Keratinocyte (primary cell): Measurements from ENCODE around the gene ZNF107. TPM values are rescaled to one million over a fixed set of nuclear protein-coding genes. Genes with fewer than 3 reads are reported as not detected.

Source experiments
- DNase-seq: peaks from one replicate; pipeline ENCODE4 v3.0.0-alpha.2; 2011; ENCODE audit warnings: low read depth, missing footprints, low spot score
- FAIRE-seq: peaks from 2 replicates; lab custom pipeline; 2011; peaks lifted over from hg19 to GRCh38; lab: Jason Lieb, UNC
- H2AFZ ChIP-seq: 2 replicates; pipeline ENCODE4 v1.6.0; 2012; ENCODE audit warnings: low read length, control low read depth, inconsistent platforms; ENCODE audit not compliant: control insufficient read depth
- H3K27ac ChIP-seq: 2 replicates; pipeline ENCODE4 v1.5.1; 2011; ENCODE audit warnings: low read length; ENCODE audit not compliant: control insufficient read depth, insufficient read depth
- H3K27me3 ChIP-seq: 3 replicates; pipeline ENCODE4 v1.6.0; 2011; ENCODE audit warnings: low read length; ENCODE audit not compliant: control insufficient read depth, insufficient read depth; ENCODE audit errors: extremely low read depth
- H3K36me3 ChIP-seq, 2 experiments: 2 replicates in 1 of 2; 3 replicates in 1 of 2; pipeline ENCODE4 v1.5.1; 2011; ENCODE audit warnings: low read length in 2 of 2, mild to moderate bottlenecking in 1 of 2; ENCODE audit not compliant: control insufficient read depth in 2 of 2, insufficient read depth in 2 of 2; ENCODE audit errors: extremely low read depth in 1 of 2
- H3K4me1 ChIP-seq: 3 replicates; pipeline ENCODE4 v1.5.1; 2011; ENCODE audit warnings: low read length; ENCODE audit not compliant: control insufficient read depth, insufficient read depth; ENCODE audit errors: extremely low read depth
- H3K4me2 ChIP-seq: 3 replicates; pipeline ENCODE4 v1.6.0; 2011; ENCODE audit warnings: low read depth, low read length; ENCODE audit not compliant: control insufficient read depth, insufficient read depth; ENCODE audit errors: extremely low read depth
- H3K4me3 ChIP-seq, 3 experiments: fragments of 200-600 bp in 1 of 3; sonication (generic) in 1 of 3; 2 replicates in 2 of 3; 3 replicates in 1 of 3; pipeline ENCODE4 v1.5.1; 2011 to 2016; ENCODE audit warnings: low read length in 3 of 3, mild to moderate bottlenecking in 3 of 3, control low read depth in 2 of 3, inconsistent platforms in 1 of 3, low read depth in 1 of 3, mixed read lengths in 1 of 3, mixed run types in 1 of 3, moderate library complexity in 1 of 3; ENCODE audit not compliant: control insufficient read depth in 2 of 3, insufficient read depth in 2 of 3; ENCODE audit errors: extremely low read depth in 1 of 3
- H3K79me2 ChIP-seq: 2 replicates; pipeline ENCODE4 v1.6.0; 2012; ENCODE audit warnings: low read length; ENCODE audit not compliant: control insufficient read depth, insufficient read depth
- H3K9ac ChIP-seq: 3 replicates; pipeline ENCODE4 v1.6.0; 2011; ENCODE audit warnings: low read length; ENCODE audit not compliant: control insufficient read depth, insufficient read depth; ENCODE audit errors: extremely low read depth
- H3K9me1 ChIP-seq: 3 replicates; pipeline ENCODE4 v1.6.0; 2011; ENCODE audit warnings: low read length; ENCODE audit not compliant: control insufficient read depth, insufficient read depth; ENCODE audit errors: extremely low read depth
- H3K9me3 ChIP-seq: 2 replicates; pipeline ENCODE4 v1.5.1; 2012; ENCODE audit warnings: low read depth, low read length; ENCODE audit not compliant: control insufficient read depth
- H4K20me1 ChIP-seq: 3 replicates; pipeline ENCODE4 v1.6.0; 2011; ENCODE audit warnings: low read length; ENCODE audit not compliant: control insufficient read depth, insufficient read depth; ENCODE audit errors: extremely low read depth
- CTCF ChIP-seq, 3 experiments: IDR thresholded peaks in 1 of 3; conservative IDR thresholded peaks in 1 of 3; optimal IDR thresholded peaks in 1 of 3; 2 replicates in 2 of 3; 3 replicates in 1 of 3; pipeline versions ENCODE3 to v1.5.1; 2011; ENCODE audit warnings: low read length in 3 of 3, mild to moderate bottlenecking in 3 of 3, moderate library complexity in 2 of 3, control low read depth in 1 of 3, inconsistent platforms in 1 of 3; ENCODE audit not compliant: insufficient read depth in 2 of 3; ENCODE audit errors: extremely low read depth in 1 of 3
- EZH2 ChIP-seq: IDR thresholded peaks from one replicate; pipeline ENCODE4 v1.6.1; 2012; ENCODE audit warnings: inconsistent platforms, mild to moderate bottlenecking, low read length, moderate library complexity
- dilution Hi-C: fragments of 300-500 bp; cut with MboI; formaldehyde crosslinking; loops from one replicate; pipeline ENCODE4 v1.7.0; 2020; ENCODE audit warnings: low sequenced_read_pairs; ENCODE audit not compliant: extremely low pct_ligation_motif_present
- polyA plus RNA-seq, 5 experiments: library from polyadenylated mRNA; depleted of rRNA in 3 of 5; stranded (reverse) in 3 of 5; stranded (forward) in 1 of 5; unstranded in 1 of 5; fragments of >200 nt; gene quantifications; 1 replicate in 1 of 5; 2 replicates in 3 of 5; 3 replicates in 1 of 5; pipeline versions ENCODE4 v1.2.1 to v1.2.3, GENCODE V29; 2011 to 2012; ENCODE audit warnings: missing spikeins in 2 of 5, low read depth in 1 of 5, low replicate concordance in 1 of 5

The ZNF107 gene
- polyA plus RNA-seq, 1 donor (not counting 4 experiments of a cell fraction or from before 2014, with no cell fraction given): 5.5 TPM

- H3K4me1 ChIP-seq: no peaks in the 10 kb centered on the region
- no peaks in the 10 kb centered on the region for H3K9me1 ChIP-seq
- no peak for FAIRE-seq
- H3K4me2 ChIP-seq: no peak overlapping the region
- H4K20me1 ChIP-seq: no peaks in the 10 kb centered on the region
- H3K27me3 ChIP-seq: no peaks in the 10 kb centered on the region
- no peak for DNase-seq
- H3K36me3 ChIP-seq: no peaks in the 10 kb centered on the region
- dilution Hi-C loops: no loop called here
- TF ChIP-seq CTCF (optimal IDR thresholded peaks at IDR 0.05 in 1 of 3, IDR thresholded peaks at IDR 0.05 in 1 of 3, conservative IDR thresholded peaks at IDR 0.05 in 1 of 3; ENCODE audit: extremely low read depth in 1 of 3, insufficient read depth in 2 of 3, low read length in 3 of 3): no peak
- no peak for TF ChIP-seq EZH2
- H3K79me2 ChIP-seq: no peaks in the 10 kb centered on the region
- no peak overlapping the region for H3K4me3 ChIP-seq
- H3K9ac ChIP-seq: no peak overlapping the region
- no peak overlapping the region for H3K27ac ChIP-seq
- H2AFZ ChIP-seq: no peak overlapping the region
- H3K9me3 ChIP-seq: no peaks in the 10 kb centered on the region
These were observed 31.4 kb upstream of the ZNF107 start for GRCh38 chr7:64634406-64635062.

- dilution Hi-C loops: no loop called here
- no peak overlapping the region for H3K9ac ChIP-seq
- no peaks in the 10 kb centered on the region for H3K27me3 ChIP-seq
- H3K9me3 ChIP-seq: no peaks in the 10 kb centered on the region
- H3K79me2 ChIP-seq: no peaks in the 10 kb centered on the region
- H3K4me1 ChIP-seq: no peaks in the 10 kb centered on the region
- H3K4me3 ChIP-seq: no peak overlapping the region
- no peak overlapping the region for H3K4me2 ChIP-seq
- no peaks in the 10 kb centered on the region for H3K9me1 ChIP-seq
- no peak overlapping the region for H2AFZ ChIP-seq
- no peaks in the 10 kb centered on the region for H3K36me3 ChIP-seq
- DNase-seq (no peak), FAIRE-seq (no peak)
- no peaks in the 10 kb centered on the region for H4K20me1 ChIP-seq
- TF ChIP-seq CTCF (optimal IDR thresholded peaks at IDR 0.05 in 1 of 3, IDR thresholded peaks at IDR 0.05 in 1 of 3, conservative IDR thresholded peaks at IDR 0.05 in 1 of 3; ENCODE audit: extremely low read depth in 1 of 3, insufficient read depth in 2 of 3, low read length in 3 of 3) (peak in 1 of 3 experiments; percentile 10), EZH2 (no peak)
- no peak overlapping the region for H3K27ac ChIP-seq
These were observed 29.5 kb upstream of the ZNF107 start for GRCh38 chr7:64636386-64636785.
